GM15510 (cell line): ENCODE data around the gene EMID1.

Experiments
- POLR2A ChIP-seq: IDR thresholded peaks from 3 replicates; pipeline ENCODE4 v1.6.1; 2011; ENCODE audit warnings: borderline replicate concordance; ENCODE audit not compliant: insufficient read length; ENCODE audit errors: extremely low read depth

Gene EMID1

DNA sequence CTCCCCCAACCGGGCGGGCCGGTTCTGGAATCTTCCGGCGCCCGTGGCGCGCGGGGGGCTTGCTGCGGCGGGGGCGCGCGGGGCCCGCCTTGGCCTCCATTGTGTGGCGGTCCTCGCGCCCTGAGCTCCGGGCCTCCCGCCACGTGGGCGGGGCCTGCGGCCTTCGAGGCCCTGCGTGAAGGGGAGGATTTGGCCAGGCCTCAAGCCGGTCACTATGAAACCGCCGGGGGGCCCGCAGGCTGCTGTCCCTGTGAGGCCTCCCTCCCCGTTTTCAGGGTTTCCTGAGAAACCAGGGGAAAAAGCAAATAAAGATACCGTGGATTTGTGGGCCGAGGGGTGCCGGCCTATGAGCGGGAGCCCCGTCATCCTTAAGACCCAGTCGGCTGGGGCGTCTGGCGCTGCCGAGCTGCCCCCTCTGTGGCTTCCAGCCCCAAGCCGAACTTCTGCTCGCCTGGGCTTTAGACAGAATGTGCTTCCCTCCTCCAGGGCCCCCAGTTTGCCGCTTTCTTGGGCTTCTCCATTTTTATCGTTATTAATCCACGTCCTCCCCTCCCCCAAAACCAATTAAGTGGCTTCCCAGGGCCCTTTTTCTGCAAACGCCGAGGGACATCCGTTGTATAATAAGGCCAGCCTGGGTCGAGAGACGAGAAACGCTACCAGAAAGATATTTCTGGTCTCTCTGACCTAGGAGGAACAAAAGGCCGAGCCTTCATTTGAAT lies 63.0 kb downstream of the EMID1 start:
- no peak for TF ChIP-seq POLR2A

DNA sequence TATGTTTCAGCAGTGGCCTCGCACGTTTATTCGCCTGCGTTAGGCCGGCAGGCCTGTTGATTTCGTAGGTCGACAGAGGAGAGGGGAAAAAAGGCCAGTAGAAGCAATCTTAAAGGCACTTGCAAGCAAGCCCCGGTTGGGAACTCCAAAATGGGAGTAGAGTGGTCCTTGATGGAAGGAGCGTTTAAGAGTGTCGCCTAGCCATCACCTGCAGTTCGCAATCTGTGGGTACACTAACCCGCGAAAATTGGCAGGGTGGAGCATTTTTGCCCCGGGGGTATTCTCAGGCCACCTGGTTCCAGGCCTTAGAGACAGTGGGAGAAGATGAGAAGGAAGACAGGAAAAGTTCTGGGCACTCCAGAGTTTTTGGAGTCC lies 63.5 kb downstream of the EMID1 start:
- TF ChIP-seq POLR2A, result no peak

DNA sequence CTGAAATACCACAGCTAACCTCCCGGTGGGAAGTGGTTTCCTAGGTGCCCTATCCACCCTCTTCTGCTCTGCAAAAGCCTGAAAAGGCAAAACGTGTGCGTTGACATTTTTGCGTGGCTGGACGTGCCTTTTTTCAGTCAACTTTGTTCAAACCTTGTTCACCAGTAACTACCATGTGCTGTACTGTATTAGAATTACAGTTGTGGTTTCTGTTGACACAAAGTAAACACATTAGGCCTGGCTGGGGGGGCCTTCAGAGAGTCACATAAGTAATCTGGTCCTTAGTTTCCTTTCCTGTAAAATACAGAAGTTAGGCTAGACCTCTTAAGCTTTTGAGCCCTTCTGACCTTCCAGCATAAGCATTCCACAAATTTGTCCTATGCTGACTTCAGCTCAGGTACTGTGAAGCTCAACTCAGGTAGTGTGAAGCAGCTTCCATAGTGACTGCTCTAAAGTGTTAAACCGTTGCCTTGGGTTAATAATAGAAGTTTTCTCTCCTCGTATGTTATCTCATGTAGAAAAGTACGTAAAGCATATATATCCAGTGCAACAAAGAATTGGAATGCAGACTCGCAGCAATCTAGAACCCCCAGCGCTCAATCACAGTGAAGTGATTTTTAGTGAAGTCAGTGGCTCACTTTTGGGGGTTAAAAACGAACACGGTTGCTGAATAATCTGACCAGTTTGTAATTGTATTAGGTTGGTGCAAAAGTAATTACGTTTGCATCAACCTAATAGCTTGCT lies 64.2 kb downstream of the EMID1 start:
- TF ChIP-seq POLR2A, result no peak

DNA sequence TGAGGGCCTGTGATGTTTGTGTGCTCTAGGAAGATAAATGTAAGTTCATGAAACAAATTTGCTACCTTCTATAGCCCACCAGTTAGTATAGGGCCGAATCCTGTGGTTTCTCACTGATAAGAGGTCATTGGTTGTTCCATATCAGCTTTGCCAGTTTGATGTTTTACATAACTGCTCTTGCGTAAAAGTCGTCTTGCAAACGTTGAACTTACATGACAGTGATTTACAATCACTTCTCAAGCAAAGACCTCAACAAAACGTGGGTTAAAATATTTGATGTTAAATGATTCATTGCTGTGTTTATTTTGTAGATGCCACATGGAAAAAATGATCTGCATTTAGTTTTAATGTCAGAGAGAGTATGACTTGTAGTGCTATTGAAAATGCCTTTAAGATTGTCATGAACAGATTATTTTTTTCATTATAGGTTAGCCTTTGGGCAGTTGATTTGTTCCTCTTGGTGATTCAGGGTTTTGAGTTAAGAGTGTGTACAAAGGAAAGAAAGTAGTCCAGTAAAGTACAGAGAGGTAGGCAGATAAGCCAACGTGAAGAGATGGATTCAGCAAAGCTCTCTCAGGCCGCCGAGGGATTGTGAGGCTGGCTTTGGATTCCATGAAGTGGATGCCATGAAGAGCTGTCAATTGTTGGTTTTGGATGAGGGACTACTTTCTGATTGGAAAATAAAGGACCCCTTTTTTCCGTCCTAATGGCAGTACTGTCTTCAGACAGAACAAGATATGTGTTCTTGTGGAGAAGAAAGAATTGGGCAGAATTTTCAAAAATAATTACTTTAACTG lies 65.0 kb downstream of the EMID1 start:
- no peak for TF ChIP-seq POLR2A

DNA sequence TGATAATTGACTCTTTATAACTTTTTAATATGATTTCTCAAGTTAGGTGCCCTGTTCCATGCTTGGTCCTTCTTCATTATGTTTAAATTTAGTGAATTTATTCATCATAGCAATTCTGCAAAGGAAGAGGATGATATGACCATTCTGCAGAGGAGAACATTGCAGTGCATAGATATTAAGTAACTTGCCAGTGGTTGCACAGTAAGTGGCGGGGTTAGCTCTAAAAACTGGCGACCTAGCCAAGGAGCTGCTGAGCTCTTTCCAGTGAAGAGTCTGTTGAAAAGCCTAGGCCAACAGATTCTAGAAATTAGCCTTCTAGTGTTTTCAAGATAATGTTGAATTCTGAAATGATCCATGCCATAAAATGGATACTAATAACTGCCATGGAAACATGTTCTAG lies 66.9 kb downstream of the EMID1 start:
- no peak for TF ChIP-seq POLR2A

DNA sequence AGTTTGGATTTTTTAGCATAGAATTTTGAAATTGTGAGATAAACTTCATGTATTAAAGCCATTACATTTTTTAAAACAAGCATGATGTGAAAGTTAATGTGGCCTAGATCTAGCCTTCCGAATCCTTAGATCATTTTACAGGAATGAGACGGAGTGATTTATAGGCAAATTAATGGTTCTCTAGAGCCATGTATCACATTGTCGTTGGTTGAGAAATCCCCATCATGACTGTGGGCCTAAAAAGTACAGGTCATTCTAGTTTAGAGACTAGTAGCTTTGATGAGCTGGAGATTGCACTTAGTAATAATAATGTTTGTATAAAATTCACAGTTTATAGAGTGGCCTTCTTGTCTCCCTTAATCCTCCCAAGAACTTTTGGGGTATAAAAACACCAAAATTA lies 69.5 kb downstream of the EMID1 start:
- TF ChIP-seq POLR2A, result no peak

DNA sequence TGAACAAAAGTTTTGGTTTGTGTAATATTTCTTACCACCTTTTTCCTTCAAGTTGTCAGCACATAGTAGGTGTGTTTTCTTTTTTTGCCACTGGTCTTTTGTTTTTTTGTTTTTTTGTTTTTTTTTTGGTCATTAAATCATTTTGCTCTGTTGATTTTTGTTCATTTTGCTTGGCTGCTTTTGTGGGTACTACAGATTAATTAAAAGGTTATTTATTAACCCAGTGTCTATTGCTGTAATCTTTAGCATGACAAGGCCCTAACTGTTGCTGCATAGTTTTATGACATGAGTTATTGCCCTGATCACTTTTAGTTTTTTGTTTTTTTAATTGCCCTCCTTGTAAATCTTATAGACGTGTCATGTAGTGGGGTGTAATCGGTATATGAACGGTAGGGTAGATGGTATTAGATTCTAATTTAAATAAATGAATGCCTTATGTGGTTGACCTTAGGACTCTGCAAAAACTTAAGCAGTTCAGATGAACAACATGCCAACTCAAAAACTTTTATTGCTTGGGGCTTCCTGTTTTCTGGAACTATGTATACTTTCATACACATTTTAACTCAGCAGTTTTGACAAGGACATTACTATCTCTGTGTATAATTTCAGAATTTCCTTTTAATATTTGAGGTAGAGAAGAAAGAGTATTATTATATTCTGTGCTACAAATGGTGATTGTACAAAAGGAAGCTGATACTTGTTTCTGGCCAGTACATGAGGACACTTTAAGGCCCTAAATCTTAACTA lies 70.3 kb downstream of the EMID1 start:
- TF ChIP-seq POLR2A, result no peak

DNA sequence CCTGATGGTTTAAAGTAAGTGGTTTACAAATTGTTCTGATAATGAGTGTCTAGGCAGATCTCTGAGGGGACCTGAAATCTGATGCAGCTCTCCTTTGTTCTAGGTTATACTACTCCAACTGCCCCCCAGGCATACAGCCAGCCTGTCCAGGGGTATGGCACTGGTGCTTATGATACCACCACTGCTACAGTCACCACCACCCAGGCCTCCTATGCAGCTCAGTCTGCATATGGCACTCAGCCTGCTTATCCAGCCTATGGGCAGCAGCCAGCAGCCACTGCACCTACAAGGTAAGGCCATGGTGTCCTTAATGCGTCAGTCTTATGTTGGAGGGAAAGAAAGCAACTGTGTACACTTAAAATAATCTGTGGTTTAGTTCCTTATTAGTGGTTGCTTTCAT lies 72.2 kb downstream of the EMID1 start:
- no peak for TF ChIP-seq POLR2A

DNA sequence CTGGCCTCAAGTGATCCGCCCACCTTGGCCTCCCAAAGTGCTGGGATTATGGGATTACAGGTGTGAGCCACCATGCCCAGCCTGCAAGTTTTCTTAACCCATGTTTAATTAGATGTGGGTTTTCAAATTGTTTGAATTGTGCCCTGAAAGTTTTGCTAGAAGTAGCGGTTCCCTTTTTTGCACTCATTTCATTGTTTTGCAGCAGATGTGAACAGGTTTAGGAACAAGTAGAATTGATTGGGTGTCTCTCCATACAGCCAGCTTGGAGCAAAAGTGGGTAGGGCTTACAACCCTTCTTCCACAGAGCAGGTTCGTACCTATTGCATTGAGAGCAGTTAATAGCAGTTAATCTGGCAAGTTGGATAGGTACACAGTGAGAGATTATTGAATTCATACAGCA lies 78.5 kb downstream of the EMID1 start:
- no peak for TF ChIP-seq POLR2A

DNA sequence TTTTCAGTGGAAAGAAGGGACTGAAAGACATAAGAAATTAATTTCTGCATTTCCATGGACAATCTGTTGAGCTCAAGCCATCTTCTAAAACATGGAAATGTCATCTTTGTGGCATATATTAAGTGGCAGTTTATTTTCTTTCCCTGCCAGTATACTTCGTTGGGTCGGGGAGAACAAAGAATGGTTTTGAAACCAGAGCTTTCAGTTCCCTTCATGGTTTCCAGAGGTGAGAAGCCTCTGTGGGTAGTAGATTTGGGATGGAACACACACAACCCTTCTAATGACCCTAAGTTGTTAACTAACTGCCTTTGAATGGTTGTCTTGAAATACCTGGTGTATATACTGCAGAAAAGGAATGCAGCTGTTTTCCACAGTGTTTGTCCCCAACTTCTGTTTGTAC lies 83.1 kb downstream of the EMID1 start:
- no peak for TF ChIP-seq POLR2A

DNA sequence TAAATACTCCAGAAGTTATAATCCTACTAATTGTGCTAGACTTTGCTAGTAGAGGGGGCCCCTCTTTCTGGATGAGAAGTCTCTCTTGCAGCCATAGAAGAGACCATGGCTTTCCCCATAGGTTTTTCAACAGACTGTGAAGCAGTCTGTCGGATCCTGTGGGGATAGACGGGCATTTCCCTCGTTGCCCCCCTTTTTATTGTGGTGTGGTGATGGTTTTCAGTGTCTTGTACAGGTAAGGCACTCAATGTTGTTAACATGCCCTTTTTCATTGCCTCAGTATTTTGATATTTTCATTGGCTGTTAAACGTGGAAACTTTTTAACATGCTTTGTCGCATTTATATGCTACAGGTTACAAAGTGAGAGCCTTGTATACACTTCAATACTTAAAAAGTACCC lies 84.4 kb downstream of the EMID1 start:
- no peak for TF ChIP-seq POLR2A

DNA sequence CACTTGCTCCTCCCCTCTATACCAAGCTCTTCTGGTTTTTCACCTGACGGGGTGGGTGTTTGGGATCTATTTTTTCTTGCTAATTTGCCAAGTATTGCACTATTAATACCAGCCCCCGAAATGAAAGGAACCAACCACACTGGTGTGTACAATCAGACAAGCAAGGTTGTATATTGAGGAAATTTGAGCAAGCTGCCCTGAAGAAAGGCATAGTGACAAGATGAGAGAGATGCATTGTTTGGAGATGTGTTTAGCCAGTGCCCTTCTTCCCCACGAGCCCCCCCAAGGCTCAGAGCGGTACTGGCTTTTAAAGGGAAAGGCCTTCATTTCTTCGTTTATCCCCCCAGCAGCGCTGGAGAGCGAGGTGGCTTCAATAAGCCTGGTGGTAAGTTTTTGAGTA lies 85.5 kb downstream of the EMID1 start:
- TF ChIP-seq POLR2A, result no peak

DNA sequence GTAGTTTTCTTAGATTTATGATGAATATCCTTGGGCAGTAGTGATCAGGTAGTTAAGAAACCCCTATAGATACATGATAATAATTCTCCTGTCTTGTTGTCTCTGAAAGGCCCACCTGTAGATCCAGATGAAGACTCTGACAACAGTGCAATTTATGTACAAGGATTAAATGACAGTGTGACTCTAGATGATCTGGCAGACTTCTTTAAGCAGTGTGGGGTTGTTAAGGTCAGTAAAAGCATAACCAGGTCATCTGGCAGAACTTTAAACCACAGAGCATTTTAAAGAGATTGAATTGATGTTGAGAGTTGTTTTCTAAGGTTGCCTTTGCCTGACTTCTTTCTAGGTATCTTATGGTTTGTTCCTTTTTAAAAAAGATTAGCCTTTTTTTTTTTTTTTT lies 86.7 kb downstream of the EMID1 start:
- TF ChIP-seq POLR2A, result no peak

DNA sequence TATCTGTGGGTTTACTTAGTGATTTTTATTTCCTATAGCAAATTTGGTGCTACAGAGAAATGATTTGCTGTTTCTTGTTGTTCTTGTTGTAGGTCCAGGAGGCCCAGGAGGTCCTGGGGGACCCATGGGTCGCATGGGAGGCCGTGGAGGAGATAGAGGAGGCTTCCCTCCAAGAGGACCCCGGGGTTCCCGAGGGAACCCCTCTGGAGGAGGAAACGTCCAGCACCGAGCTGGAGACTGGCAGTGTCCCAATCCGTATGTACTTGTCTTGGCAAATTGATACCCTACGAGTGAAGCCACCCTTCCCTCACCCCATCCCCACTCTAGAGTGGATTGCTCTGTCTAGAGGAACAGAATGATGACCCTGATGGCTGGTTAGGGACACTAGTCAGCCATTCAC lies 92.9 kb downstream of the EMID1 start:
- no peak for TF ChIP-seq POLR2A
